HFFc6 (cell line): Measurements from ENCODE around the gene SH3PXD2A. TPM values are rescaled to one million over a fixed set of nuclear protein-coding genes. Genes with fewer than 3 reads are reported as not detected.

ENCODE experiments used
- DNase-seq: peaks from one replicate; pipeline ENCODE4 v3.0.0-alpha.2; 2018
- H3K27ac Mint-ChIP-seq: 2 replicates; pipeline ENCODE4 v1.8.0; 2020; ENCODE audit warnings: mild to moderate bottlenecking, mixed read lengths
- H3K27me3 Mint-ChIP-seq: 2 replicates; pipeline ENCODE4 v1.8.0; 2021; ENCODE audit warnings: mild to moderate bottlenecking, moderate library complexity, mixed read lengths; ENCODE audit not compliant: insufficient read depth
- H3K36me3 Mint-ChIP-seq: 2 replicates; pipeline ENCODE4 v1.8.0; 2021; ENCODE audit warnings: low read depth, mixed read lengths
- H3K4me1 Mint-ChIP-seq: 2 replicates; pipeline ENCODE4 v1.8.0; 2020; ENCODE audit warnings: low read depth, mixed read lengths
- H3K4me3 Mint-ChIP-seq: 2 replicates; pipeline ENCODE4 v1.8.0; 2020; ENCODE audit warnings: mild to moderate bottlenecking, moderate library complexity, mixed read lengths
- H3K9me3 Mint-ChIP-seq: 2 replicates; pipeline ENCODE4 v1.8.0; 2020; ENCODE audit warnings: mild to moderate bottlenecking, mixed read lengths
- total RNA-seq, 6 experiments: library from RNA; stranded (reverse); fragmentation: NEBNext Ultra II Directional; extraction: Animal tissue kit (Norgen Biotek cat#: 25700); gene quantifications; 2 replicates in 1 of 6; 3 replicates in 5 of 6; pipeline ENCODE4 v1.2.3, GENCODE V29; 2021
- TF ChIP-seq, protein P1 (sequence below): fragments of 200-600 bp; sonication (generic); IDR thresholded peaks from 2 replicates; pipeline ENCODE4 v1.5.0; 2021; ENCODE audit warnings: antibody characterized with exemption, mild to moderate bottlenecking

The SH3PXD2A gene
- total RNA-seq, 6 experiments from 2014 or later, result 75.5 to 113 (median 81.1) TPM

DNA sequence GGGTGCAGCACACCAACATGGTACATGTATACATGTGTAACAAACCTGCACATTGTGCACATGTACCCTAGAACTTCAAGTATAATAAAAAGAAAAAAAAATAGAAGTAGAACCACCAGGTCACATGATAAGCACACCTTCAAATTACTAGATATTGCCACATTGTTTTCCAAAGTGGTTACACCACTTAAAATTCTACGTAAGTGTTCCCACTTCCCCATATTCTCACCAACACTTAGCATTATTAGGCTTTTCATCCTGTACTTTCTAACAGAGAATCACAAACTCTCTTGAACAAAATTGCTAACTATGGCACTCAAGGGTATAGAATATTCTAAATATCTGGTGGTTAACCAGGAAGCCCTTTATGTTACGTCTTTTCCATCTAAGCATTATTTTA, 22.6 kb downstream of the SH3PXD2A start:
- TF ChIP-seq, protein P1, sequence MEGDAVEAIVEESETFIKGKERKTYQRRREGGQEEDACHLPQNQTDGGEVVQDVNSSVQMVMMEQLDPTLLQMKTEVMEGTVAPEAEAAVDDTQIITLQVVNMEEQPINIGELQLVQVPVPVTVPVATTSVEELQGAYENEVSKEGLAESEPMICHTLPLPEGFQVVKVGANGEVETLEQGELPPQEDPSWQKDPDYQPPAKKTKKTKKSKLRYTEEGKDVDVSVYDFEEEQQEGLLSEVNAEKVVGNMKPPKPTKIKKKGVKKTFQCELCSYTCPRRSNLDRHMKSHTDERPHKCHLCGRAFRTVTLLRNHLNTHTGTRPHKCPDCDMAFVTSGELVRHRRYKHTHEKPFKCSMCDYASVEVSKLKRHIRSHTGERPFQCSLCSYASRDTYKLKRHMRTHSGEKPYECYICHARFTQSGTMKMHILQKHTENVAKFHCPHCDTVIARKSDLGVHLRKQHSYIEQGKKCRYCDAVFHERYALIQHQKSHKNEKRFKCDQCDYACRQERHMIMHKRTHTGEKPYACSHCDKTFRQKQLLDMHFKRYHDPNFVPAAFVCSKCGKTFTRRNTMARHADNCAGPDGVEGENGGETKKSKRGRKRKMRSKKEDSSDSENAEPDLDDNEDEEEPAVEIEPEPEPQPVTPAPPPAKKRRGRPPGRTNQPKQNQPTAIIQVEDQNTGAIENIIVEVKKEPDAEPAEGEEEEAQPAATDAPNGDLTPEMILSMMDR, result no peak
- Mint-ChIP-seq H3K4me1 (peaks cover 33% of the 10 kb centered on the region), H3K27ac (no peak overlapping the region), H3K36me3 (peaks cover 5% of the 10 kb centered on the region; the same call in 1 of the 2 replicates), H3K27me3 (no peaks in the 10 kb centered on the region; the same call in 1 of the 2 replicates), H3K4me3 (no peak overlapping the region), H3K9me3 (no peaks in the 10 kb centered on the region)
- no peak for DNase-seq

DNA sequence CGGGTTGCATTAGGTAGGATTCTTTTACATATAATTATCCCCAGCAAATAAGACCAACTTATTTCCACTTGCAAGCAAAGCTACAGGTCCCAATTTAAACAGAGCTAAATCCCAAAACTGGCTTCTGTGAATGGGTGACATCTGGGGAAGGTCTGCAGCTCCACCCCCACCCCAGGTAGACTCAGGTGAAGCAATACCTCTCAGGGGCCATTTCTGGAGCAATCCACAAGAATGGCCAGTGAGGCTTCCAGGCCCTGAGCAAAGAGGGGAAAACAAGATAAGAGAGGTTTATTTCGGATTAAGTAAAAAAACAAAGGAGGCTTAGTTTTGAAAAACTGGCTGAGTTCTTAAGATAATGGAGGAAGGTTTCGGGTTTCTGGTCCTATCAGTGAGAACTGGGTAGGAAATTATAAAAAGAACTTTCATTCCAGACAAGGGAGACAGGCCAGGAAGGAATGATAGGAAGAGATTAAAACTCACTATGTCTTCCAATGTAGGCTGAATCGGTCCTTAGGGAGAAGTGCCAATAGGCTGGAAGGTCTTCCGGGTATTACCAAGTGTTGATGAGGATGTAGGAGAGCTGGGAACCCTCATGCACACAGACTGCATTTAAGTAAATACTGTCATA, 25.4 kb downstream of the SH3PXD2A start:
- TF ChIP-seq, protein P1, result no peak
- DNase-seq, result no peak
- H3K36me3 Mint-ChIP-seq, result peaks cover 5% of the 10 kb centered on the region; the same call in 1 of the 2 replicates
- no peak overlapping the region for H3K4me3 Mint-ChIP-seq
- H3K27me3 Mint-ChIP-seq, result no peaks in the 10 kb centered on the region; the same call in 1 of the 2 replicates
- no peaks in the 10 kb centered on the region for H3K9me3 Mint-ChIP-seq
- H3K4me1 Mint-ChIP-seq, result peaks cover 30% of the 10 kb centered on the region
- H3K27ac Mint-ChIP-seq, result no peak overlapping the region

DNA sequence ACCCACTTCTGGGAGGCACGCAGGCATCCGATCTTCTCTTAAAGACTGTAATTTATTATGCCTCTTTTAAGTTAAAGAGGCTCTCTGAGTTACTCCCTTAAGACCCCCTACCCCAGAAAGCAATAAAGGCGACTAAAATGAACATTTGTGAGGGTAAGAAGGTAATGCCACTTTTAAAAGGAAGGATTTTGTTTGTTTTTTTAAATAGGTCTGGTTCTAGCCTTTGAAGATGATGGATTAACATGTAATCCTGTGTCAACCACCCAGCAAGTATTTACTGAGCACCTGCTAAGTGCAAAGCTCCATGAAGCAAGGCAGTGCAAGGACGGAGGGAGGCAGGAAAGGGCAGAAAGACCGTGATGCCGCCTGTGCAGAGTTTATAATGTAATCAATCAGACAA, 26.1 kb downstream of the SH3PXD2A start:
- Mint-ChIP-seq H3K4me1 (peaks cover 36% of the 10 kb centered on the region), H3K27me3 (no peaks in the 10 kb centered on the region; the same call in 1 of the 2 replicates), H3K27ac (no peak overlapping the region), H3K4me3 (no peak overlapping the region), H3K9me3 (no peaks in the 10 kb centered on the region), H3K36me3 (peaks cover 5% of the 10 kb centered on the region; the same call in 1 of the 2 replicates)
- TF ChIP-seq, protein P1, result no peak
- DNase-seq, result no peak

DNA sequence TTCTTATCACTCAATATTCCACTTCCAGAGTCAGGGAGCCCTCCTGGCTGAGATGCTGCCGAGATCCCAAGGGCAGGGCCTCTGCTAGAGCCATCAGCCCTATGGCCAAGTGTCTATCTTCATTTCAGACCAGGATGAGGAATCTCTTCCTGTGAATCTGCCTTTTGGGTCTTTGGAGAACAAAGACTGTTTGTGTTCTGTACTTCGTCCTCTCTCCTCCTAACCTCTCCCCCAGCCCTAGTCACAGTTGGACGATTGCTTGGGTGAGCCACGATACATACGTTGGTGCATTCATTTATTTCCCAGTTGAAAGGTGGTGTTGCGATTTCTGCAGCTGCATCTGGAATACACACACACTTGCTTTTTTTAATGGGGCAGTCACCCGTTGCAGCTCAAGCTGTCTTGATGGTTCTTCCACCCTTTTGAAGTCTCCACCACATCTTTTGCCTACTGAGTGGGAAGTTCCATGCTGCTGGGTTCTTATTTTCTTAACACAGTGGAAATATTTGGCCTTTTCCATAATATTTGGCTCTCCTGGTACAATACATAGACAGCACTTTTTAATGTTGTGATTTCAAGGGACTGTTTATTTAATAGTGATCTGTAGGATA, 26.7 kb downstream of the SH3PXD2A start:
- Mint-ChIP-seq H3K36me3 (peaks cover 5% of the 10 kb centered on the region; the same call in 1 of the 2 replicates), H3K27me3 (no peaks in the 10 kb centered on the region; the same call in 1 of the 2 replicates), H3K9me3 (no peaks in the 10 kb centered on the region), H3K27ac (no peak overlapping the region), H3K4me1 (peaks cover 33% of the 10 kb centered on the region), H3K4me3 (no peak overlapping the region)
- TF ChIP-seq, protein P1, result no peak
- DNase-seq, result no peak

DNA sequence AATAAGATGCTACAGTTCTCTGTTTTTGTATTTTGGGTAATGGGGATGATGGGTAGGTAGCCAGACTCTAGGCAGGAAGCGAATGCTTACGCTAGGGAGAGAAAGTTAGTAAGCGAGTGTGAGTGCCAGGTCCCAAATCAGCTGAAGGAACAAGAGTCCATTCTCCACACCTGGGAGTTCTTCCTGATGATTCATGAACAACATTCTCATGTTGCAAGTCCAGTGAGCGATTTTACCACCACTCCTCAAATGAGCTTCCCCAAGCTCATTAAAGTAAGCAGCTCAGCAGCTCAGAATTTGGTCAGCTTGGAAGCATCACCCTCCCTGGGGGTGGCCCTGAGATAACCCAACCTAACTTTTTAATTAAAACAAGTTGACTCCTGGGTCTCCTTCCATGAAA, 27.3 kb downstream of the SH3PXD2A start:
- Mint-ChIP-seq H3K9me3 (no peaks in the 10 kb centered on the region), H3K4me1 (peaks cover 31% of the 10 kb centered on the region), H3K4me3 (no peak overlapping the region), H3K27ac (no peak overlapping the region), H3K27me3 (no peaks in the 10 kb centered on the region; the same call in 1 of the 2 replicates), H3K36me3 (peaks cover 5% of the 10 kb centered on the region; the same call in 1 of the 2 replicates)
- TF ChIP-seq, protein P1, result no peak
- no peak for DNase-seq
